ENCODE results near the gene SERPINC1. TPM values are rescaled to one million over a fixed set of nuclear protein-coding genes. Genes with fewer than 3 reads are reported as not detected.
A peak's percentile ranks its signal among the peaks of the same experiment; 100 is the strongest.

Gene SERPINC1
- total and polyA plus RNA-seq, 9 of the 15 experiments (the other 6 are each of a cell fraction or from before 2014, with no cell fraction given) = 0.07 to 1.2 (median 0.50) TPM

DNA sequence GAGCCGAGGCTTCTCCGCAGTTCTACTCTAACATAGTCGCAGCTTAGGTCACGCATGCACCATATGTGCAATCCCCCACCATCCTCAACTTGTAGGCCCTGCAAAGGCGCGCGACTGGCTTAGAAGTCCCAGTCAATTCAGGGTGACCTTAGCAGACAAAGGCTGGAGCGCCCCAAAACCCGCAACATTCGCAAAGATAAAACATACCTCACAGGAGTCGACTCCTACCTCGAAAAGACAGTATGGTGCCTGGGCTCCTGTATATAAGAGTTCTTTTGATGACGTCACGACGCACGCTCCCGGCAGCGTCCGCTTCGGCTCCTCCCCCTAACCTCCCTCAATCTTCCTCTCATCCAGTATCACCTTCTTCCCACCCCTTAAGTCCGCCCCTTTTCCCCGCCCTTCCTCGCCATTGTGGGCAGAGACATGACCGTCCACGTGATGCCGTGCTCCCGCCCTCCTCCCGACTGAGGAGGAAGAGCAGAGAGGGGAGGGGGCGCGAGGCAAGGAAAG lies 49.3 kb downstream of the SERPINC1 start, which contains the start of gene GAS5 (continued):
- TF ChIP-seq ETV6 (IDR thresholded peaks at IDR 0.05; ENCODE audit: borderline replicate concordance in 1 of 2, low read depth in 2 of 2, low read length in 1 of 2) = no peak
- no peak for TF ChIP-seq ETV6 (CRISPR knock-in tag; IDR thresholded peaks at IDR 0.05; ENCODE audit: borderline replicate concordance)
- no peak for TF ChIP-seq ZFPM2 (CRISPR knock-in tag; IDR thresholded peaks at IDR 0.05)
- no peak for TF ChIP-seq BRCA1 (IDR thresholded peaks at IDR 0.05)
- TF ChIP-seq BRCA1 (CRISPR knock-in tag; IDR thresholded peaks at IDR 0.05) = no peak
- peak; percentile 96 for TF ChIP-seq CREM (IDR thresholded peaks at IDR 0.05; ENCODE audit: low read depth)
- TF ChIP-seq, protein P1, sequence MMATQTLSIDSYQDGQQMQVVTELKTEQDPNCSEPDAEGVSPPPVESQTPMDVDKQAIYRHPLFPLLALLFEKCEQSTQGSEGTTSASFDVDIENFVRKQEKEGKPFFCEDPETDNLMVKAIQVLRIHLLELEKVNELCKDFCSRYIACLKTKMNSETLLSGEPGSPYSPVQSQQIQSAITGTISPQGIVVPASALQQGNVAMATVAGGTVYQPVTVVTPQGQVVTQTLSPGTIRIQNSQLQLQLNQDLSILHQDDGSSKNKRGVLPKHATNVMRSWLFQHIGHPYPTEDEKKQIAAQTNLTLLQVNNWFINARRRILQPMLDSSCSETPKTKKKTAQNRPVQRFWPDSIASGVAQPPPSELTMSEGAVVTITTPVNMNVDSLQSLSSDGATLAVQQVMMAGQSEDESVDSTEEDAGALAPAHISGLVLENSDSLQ (IDR thresholded peaks at IDR 0.05) = peak; percentile 87
- TF ChIP-seq NFE2L1 (tag; IDR thresholded peaks at IDR 0.05; ENCODE audit: borderline replicate concordance, low read depth) = no peak
- peak; percentile 78 for TF ChIP-seq CAMTA2 (CRISPR knock-in tag; conservative IDR thresholded peaks at IDR 0.05)
- TF ChIP-seq CBX3 (IDR thresholded peaks at IDR 0.05; ENCODE audit: borderline replicate concordance in 1 of 2, low read length in 2 of 2) = no peak
- TF ChIP-seq, protein P2, sequence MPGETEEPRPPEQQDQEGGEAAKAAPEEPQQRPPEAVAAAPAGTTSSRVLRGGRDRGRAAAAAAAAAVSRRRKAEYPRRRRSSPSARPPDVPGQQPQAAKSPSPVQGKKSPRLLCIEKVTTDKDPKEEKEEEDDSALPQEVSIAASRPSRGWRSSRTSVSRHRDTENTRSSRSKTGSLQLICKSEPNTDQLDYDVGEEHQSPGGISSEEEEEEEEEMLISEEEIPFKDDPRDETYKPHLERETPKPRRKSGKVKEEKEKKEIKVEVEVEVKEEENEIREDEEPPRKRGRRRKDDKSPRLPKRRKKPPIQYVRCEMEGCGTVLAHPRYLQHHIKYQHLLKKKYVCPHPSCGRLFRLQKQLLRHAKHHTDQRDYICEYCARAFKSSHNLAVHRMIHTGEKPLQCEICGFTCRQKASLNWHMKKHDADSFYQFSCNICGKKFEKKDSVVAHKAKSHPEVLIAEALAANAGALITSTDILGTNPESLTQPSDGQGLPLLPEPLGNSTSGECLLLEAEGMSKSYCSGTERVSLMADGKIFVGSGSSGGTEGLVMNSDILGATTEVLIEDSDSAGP (CRISPR knock-in tag; IDR thresholded peaks at IDR 0.05) = 0 out of 2 replicates have a peak, but pooled peaks have one; percentile 62
- TF ChIP-seq ARHGAP35 (IDR thresholded peaks at IDR 0.05; ENCODE audit: partially characterized antibody) = no peak
- no peak for TF ChIP-seq ZNF354B (CRISPR knock-in tag; IDR thresholded peaks at IDR 0.05)
- TF ChIP-seq DACH1 (IDR thresholded peaks at IDR 0.05; ENCODE audit: partially characterized antibody) = no peak
- no peak for TF ChIP-seq TAF15 (IDR thresholded peaks at IDR 0.05; ENCODE audit: low read depth, low read length)
- peak; percentile 43 for TF ChIP-seq CHD2 (IDR thresholded peaks at IDR 0.05; ENCODE audit: low read depth, low read length)
- TF ChIP-seq, protein P3, sequence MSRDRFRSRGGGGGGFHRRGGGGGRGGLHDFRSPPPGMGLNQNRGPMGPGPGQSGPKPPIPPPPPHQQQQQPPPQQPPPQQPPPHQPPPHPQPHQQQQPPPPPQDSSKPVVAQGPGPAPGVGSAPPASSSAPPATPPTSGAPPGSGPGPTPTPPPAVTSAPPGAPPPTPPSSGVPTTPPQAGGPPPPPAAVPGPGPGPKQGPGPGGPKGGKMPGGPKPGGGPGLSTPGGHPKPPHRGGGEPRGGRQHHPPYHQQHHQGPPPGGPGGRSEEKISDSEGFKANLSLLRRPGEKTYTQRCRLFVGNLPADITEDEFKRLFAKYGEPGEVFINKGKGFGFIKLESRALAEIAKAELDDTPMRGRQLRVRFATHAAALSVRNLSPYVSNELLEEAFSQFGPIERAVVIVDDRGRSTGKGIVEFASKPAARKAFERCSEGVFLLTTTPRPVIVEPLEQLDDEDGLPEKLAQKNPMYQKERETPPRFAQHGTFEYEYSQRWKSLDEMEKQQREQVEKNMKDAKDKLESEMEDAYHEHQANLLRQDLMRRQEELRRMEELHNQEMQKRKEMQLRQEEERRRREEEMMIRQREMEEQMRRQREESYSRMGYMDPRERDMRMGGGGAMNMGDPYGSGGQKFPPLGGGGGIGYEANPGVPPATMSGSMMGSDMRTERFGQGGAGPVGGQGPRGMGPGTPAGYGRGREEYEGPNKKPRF (IDR thresholded peaks at IDR 0.05; ENCODE audit: low read depth, low read length) = no peak
- TF ChIP-seq, protein P4, sequence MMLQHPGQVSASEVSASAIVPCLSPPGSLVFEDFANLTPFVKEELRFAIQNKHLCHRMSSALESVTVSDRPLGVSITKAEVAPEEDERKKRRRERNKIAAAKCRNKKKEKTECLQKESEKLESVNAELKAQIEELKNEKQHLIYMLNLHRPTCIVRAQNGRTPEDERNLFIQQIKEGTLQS (IDR thresholded peaks at IDR 0.05) = peak; percentile 100
- TF ChIP-seq, protein P4 (CRISPR knock-in tag; conservative IDR thresholded peaks at IDR 0.05) = peak; percentile 95
- no peak for TF ChIP-seq BDP1 (IDR thresholded peaks at IDR 0.05; ENCODE audit: insufficient read depth, insufficient read length)
- TF ChIP-seq, protein P5, sequence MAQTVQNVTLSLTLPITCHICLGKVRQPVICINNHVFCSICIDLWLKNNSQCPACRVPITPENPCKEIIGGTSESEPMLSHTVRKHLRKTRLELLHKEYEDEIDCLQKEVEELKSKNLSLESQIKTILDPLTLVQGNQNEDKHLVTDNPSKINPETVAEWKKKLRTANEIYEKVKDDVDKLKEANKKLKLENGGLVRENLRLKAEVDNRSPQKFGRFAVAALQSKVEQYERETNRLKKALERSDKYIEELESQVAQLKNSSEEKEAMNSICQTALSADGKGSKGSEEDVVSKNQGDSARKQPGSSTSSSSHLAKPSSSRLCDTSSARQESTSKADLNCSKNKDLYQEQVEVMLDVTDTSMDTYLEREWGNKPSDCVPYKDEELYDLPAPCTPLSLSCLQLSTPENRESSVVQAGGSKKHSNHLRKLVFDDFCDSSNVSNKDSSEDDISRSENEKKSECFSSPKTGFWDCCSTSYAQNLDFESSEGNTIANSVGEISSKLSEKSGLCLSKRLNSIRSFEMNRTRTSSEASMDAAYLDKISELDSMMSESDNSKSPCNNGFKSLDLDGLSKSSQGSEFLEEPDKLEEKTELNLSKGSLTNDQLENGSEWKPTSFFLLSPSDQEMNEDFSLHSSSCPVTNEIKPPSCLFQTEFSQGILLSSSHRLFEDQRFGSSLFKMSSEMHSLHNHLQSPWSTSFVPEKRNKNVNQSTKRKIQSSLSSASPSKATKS (CRISPR knock-in tag; IDR thresholded peaks at IDR 0.05) = peak; percentile 88; the same call in 1 of the 2 replicates
- no peak; the same call in 1 of the 2 replicates for TF ChIP-seq ETV5 (CRISPR knock-in tag; IDR thresholded peaks at IDR 0.05; ENCODE audit: low read depth)
- no peak for TF ChIP-seq RNF2 (IDR thresholded peaks at IDR 0.05)

Data from K562 (cell line).